GM21723 (cell line): ENCODE results near the gene R3HDML.
"Not testable (repeated sequence)": the region's sequence is repeated elsewhere in the genome, so short reads cannot be mapped to it uniquely, and the experiment has no call there.

Experiments used
- ATAC-seq: cut with Tn5 transposase; IDR thresholded peaks from one replicate; pipeline ENCODE4 v1.9.1; 2021; ENCODE audit warnings: mild to moderate bottlenecking, moderate library complexity; ENCODE audit not compliant: unreplicated experiment

Gene R3HDML

GRCh38 chr20:44336725-44337380, at the start of gene R3HDML:
R3HDML (plus strand) TSS chr20:44337043; CDS start chr20:44337158, 115 bp downstream.
- no peak for ATAC-seq

- no peak for ATAC-seq
These were observed 49.4 kb upstream of the R3HDML start for GRCh38 chr20:44287272-44288097.

- ATAC-seq = no peak
These were observed 48.6 kb upstream of the R3HDML start for GRCh38 chr20:44288252-44288651.

- ATAC-seq = no peak
These were observed 45.1 kb upstream of the R3HDML start for GRCh38 chr20:44291754-44292153.

- no peak for ATAC-seq
These were observed 40.8 kb upstream of the R3HDML start for GRCh38 chr20:44296011-44296410.

GRCh38 chr20:44297721-44298120, 39.1 kb upstream of the R3HDML start:
- ATAC-seq = no peak

- not testable (repeated sequence) for ATAC-seq
These were observed 37.8 kb upstream of the R3HDML start for GRCh38 chr20:44299011-44299535.

- no peak for ATAC-seq
These were observed 35.6 kb upstream of the R3HDML start for GRCh38 chr20:44301285-44301684.

GRCh38 chr20:44302026-44302669, 34.7 kb upstream of the R3HDML start:
- ATAC-seq = no peak

GRCh38 chr20:44302736-44303135, 34.1 kb upstream of the R3HDML start:
- no peak for ATAC-seq

GRCh38 chr20:44304383-44304782, 32.5 kb upstream of the R3HDML start:
- no peak for ATAC-seq

- no peak for ATAC-seq
These were observed 29.9 kb upstream of the R3HDML start for GRCh38 chr20:44306927-44307326.

- no peak for ATAC-seq
These were observed 26.8 kb upstream of the R3HDML start for GRCh38 chr20:44309763-44310663.

- ATAC-seq = peak; percentile 87
These were observed 25.9 kb upstream of the R3HDML start, which contains the start of gene FITM2 for GRCh38 chr20:44310664-44311639. FITM2 (minus strand) TSS chr20:44311202; CDS start chr20:44311148, 54 bp downstream.

- ATAC-seq = no peak
These were observed 22.0 kb upstream of the R3HDML start for GRCh38 chr20:44314870-44315269.

- ATAC-seq = no peak
These were observed 16.9 kb upstream of the R3HDML start for GRCh38 chr20:44319839-44320422.

GRCh38 chr20:44324343-44324742, 12.5 kb upstream of the R3HDML start:
- no peak for ATAC-seq

GRCh38 chr20:44326391-44327159, 10.3 kb upstream of the R3HDML start:
- no peak for ATAC-seq
